22Rv1 (cell line): ENCODE results near the gene CAMK1D.

Experiments used
- ZFX ChIP-seq: fragments of 450-650 bp; IDR thresholded peaks from 2 replicates; pipeline ENCODE4 v1.6.1; 2017; ENCODE audit warnings: antibody characterized with exemption, borderline replicate concordance
- TF ChIP-seq, protein P1 (sequence below): fragments of 450-650 bp; IDR thresholded peaks from 2 replicates; pipeline ENCODE4 v1.5.1; 2017; ENCODE audit warnings: mild to moderate bottlenecking

- TF ChIP-seq, protein P1, sequence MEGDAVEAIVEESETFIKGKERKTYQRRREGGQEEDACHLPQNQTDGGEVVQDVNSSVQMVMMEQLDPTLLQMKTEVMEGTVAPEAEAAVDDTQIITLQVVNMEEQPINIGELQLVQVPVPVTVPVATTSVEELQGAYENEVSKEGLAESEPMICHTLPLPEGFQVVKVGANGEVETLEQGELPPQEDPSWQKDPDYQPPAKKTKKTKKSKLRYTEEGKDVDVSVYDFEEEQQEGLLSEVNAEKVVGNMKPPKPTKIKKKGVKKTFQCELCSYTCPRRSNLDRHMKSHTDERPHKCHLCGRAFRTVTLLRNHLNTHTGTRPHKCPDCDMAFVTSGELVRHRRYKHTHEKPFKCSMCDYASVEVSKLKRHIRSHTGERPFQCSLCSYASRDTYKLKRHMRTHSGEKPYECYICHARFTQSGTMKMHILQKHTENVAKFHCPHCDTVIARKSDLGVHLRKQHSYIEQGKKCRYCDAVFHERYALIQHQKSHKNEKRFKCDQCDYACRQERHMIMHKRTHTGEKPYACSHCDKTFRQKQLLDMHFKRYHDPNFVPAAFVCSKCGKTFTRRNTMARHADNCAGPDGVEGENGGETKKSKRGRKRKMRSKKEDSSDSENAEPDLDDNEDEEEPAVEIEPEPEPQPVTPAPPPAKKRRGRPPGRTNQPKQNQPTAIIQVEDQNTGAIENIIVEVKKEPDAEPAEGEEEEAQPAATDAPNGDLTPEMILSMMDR = no peak
- TF ChIP-seq ZFX = no peak
Observed at GRCh38 chr10:12702215-12702770, 352.9 kb downstream of the CAMK1D start.
